ENCODE data around the gene ELMO1. TPM values are rescaled to one million over a fixed set of nuclear protein-coding genes. Genes with fewer than 3 reads are reported as not detected.

Gene ELMO1
- total and polyA plus RNA-seq, 8 donors = 3.0 to 20.6 (median 6.6) TPM

DNA sequence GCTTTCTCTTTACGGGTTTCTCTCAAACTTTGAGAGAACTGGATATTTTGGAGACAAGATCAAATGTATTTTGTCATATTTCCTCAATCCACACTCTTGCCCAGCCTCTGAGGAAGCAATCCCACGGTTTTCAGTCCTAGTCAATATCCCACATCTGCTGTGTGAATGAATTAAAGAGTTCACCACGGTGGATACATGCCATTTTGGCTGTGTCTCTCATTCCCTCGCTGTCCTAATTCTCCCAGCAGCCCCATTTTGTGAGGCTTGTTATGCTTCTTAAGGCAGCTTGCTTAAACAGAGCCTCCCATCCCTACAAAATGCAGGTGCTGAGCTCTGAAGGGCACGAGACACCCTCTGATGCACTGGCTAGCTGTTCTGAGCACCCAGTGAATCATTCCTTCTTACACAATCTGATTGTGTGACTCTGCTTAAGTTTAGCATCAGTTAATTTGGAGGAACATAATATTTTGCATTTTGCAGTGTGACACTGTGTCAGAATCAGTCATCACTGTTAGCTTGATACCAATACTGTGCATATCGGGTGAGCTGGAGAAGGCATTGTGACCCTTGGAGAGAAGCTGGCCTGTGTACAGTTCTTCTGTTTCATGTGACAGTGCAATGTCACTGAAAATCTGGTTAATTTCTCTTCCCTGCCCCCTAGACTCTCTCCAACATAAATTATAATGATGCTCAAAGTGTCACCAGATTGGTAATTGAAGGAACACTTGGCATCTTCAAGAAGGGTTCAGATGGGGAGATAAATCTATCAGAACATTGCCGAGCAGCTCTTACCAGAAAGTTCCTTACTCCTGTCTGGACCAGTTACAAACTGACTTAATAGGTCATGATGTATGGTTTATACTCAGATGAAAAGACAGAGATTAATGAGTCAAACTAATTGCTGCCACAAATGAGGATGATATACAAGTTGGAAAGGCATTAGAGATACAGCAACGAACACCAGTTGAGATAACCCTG is 620.6 kb downstream of the ELMO1 start:
- Histone ChIP-seq H3K36me3 (no peaks in the 10 kb centered on the region), H3K27me3 (no peaks in the 10 kb centered on the region), H3K9me3 (no peaks in the 10 kb centered on the region), H3K4me1 (no peaks in the 10 kb centered on the region), H3K27ac (no peak overlapping the region), H3K4me3 (no peak overlapping the region)
- WGBS, 2 donors = 85% methylated on average over 8 of the region's 8 CpGs
- DNase-seq (no peak), ATAC-seq (no peak), FAIRE-seq (no peak)
- intact Hi-C loops (cut with DNase I) = no loop called here
- TF ChIP-seq, protein P1, sequence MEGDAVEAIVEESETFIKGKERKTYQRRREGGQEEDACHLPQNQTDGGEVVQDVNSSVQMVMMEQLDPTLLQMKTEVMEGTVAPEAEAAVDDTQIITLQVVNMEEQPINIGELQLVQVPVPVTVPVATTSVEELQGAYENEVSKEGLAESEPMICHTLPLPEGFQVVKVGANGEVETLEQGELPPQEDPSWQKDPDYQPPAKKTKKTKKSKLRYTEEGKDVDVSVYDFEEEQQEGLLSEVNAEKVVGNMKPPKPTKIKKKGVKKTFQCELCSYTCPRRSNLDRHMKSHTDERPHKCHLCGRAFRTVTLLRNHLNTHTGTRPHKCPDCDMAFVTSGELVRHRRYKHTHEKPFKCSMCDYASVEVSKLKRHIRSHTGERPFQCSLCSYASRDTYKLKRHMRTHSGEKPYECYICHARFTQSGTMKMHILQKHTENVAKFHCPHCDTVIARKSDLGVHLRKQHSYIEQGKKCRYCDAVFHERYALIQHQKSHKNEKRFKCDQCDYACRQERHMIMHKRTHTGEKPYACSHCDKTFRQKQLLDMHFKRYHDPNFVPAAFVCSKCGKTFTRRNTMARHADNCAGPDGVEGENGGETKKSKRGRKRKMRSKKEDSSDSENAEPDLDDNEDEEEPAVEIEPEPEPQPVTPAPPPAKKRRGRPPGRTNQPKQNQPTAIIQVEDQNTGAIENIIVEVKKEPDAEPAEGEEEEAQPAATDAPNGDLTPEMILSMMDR (IDR thresholded peaks at IDR 0.05) = no peak

DNA sequence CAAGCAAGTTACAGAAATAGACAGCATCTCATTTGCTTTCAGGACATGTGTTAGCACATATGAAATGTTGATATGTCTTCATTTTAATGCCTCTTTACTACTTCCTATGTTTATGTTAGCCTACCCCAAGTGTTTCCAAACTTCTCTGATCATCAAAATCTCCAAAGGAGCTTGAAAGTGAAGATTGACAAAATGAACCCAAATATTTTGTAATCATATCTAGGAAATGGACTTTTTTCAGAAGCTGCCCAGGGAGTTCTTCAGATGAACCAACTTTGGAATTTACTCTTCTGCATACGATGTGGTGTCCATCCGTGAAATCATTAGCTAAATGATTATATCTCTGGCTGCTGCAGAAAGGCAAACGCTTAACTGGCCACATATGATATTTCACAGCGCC is 623.2 kb downstream of the ELMO1 start:
- no peak for FAIRE-seq
- no peak for ATAC-seq

DNA sequence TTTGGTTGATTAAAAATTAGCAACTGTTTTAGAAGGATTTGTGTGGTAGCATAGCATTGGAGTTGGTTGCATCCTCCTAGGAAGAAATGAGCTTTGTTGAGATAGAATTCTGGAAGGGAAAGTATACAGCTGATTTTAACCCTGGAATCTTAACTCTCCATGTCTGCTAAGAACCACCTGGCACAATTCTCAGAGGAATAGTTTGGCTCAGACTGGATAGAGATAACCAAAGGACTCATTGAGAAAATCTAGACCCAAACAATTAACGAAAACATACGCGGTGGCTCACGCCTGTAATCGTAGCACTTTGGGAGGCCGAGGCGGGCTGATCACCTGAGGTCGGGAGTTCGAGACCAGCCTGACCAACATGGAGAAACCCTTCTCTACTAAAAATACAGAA is 625.3 kb downstream of the ELMO1 start:
- FAIRE-seq (no peak), DNase-seq (peak in 2 of 6 donors; percentile 26 to 47), ATAC-seq (peak; percentile 41 to 92 (median 68))
- H3K27ac ChIP-seq = no peak overlapping the region
- TF ChIP-seq, protein P1 (IDR thresholded peaks at IDR 0.05) = no peak
- no peak overlapping the region for H3K4me3 ChIP-seq
- no peaks in the 10 kb centered on the region for H3K4me1 ChIP-seq
- no peaks in the 10 kb centered on the region for H3K36me3 ChIP-seq
- H3K27me3 ChIP-seq = no peaks in the 10 kb centered on the region
- intact Hi-C loops (cut with DNase I) = no loop called here
- H3K9me3 ChIP-seq = no peaks in the 10 kb centered on the region
- WGBS, 2 donors = 39 to 53% methylated on average over 9 of the region's 9 CpGs

More for the DNA sequence above, 623.2 kb downstream of the ELMO1 start:
- H3K27me3 ChIP-seq = no peaks in the 10 kb centered on the region
- no peak overlapping the region for H3K4me3 ChIP-seq
- no peaks in the 10 kb centered on the region for H3K9me3 ChIP-seq
- WGBS, 2 donors = 84 to 92% methylated on average over 4 of the region's 4 CpGs
- no peak for DNase-seq
- TF ChIP-seq, protein P1 (IDR thresholded peaks at IDR 0.05) = no peak
- no peaks in the 10 kb centered on the region for H3K36me3 ChIP-seq
- no peaks in the 10 kb centered on the region for H3K4me1 ChIP-seq
- intact Hi-C loops (cut with DNase I) = no loop called here
- no peak overlapping the region for H3K27ac ChIP-seq

DNA sequence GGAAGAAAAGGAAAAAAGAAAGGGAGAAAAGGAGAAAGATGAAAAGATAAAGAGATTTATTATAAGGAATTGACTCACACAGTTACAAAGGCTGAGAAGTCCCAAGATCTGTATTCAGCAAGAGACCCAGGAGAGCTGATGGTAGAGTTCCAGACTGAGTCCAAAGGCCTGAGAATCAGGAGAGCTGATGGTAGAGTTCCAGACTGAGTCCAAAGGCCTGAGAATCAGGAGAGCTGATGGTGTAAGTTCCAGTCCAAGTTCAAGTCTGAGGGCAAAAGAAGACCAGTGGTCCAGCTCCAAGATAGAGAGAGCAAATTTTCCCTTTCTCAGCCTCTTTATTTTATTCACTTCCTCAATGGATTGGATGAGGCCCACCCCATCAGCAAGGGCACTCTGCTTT is 627.0 kb downstream of the ELMO1 start:
- DNase-seq (no peak), FAIRE-seq (no peak), ATAC-seq (no peak)
- H3K4me3 ChIP-seq = no peak overlapping the region
- no peaks in the 10 kb centered on the region for H3K9me3 ChIP-seq
- no peak overlapping the region for H3K27ac ChIP-seq
- TF ChIP-seq, protein P1 (IDR thresholded peaks at IDR 0.05) = no peak
- H3K36me3 ChIP-seq = no peaks in the 10 kb centered on the region
- H3K27me3 ChIP-seq = no peaks in the 10 kb centered on the region
- no peaks in the 10 kb centered on the region for H3K4me1 ChIP-seq
- intact Hi-C loops (cut with DNase I) = no loop called here

DNA sequence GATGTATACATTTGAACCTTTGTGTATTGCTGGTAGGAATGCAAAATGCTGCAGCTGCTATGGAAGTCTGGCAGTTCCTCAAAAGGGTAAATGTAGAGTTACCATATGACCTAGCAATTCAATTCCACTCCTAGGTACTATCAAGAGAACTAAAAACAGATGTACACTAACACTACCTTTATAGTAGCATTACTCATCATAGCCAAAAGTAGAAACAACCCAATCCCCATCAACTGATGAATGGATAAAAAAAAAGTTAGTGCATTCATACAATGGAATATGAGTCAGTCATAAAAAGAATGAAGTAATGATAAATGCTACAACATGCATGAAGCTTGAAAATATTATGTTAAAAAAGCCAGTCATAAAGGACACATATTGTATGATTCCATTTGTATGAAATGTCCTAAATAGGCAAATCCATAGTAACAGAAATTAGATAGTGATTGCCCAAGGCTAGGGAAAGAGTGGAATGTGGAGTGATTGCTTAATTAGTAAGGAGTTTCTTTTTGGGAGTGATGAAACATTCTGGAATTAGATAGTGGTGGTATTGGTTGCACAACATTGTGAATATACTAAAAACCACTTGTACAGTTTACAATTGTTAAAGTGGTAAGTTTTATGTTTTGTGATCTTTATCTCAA is 628.0 kb downstream of the ELMO1 start:
- no peaks in the 10 kb centered on the region for H3K27me3 ChIP-seq
- H3K4me3 ChIP-seq = no peak overlapping the region
- H3K27ac ChIP-seq = no peak overlapping the region
- ATAC-seq (no peak), DNase-seq (no peak), FAIRE-seq (no peak)
- H3K4me1 ChIP-seq = no peaks in the 10 kb centered on the region
- H3K9me3 ChIP-seq = no peaks in the 10 kb centered on the region
- no peaks in the 10 kb centered on the region for H3K36me3 ChIP-seq
- TF ChIP-seq, protein P1 (IDR thresholded peaks at IDR 0.05) = no peak
- intact Hi-C loops (cut with DNase I) = no loop called here

All from pancreas (tissue), 10 donors.